T-helper 2 cell treated with Interferon-gamma antibody and Interleukin-4, amounts not matched to agents 100 ng/mL and 5 ng/mL, for 36 hours (primary cell): ENCODE data around the gene RECK. TPM values are rescaled to one million over a fixed set of nuclear protein-coding genes. Genes with fewer than 3 reads are reported as not detected.

ENCODE experiments used
- intact Hi-C: fragments of 100-400 bp; cut with micrococcal nuclease; formaldehyde crosslinking; loops from one replicate; pipeline ENCODE4 v1.15.1; 2023
- total RNA-seq: library from RNA; stranded (reverse); gene quantifications from 2 replicates; pipeline ENCODE4 v1.2.3, GENCODE V29; 2022

RECK gene
- total RNA-seq, 1 donor from 2014 or later: 6.6 TPM

- intact Hi-C loops: no loop called here
These were observed 133.0 kb downstream of the RECK start for GRCh38 chr9:36169708-36170107.

GRCh38 chr9:36170531-36170930 is 133.8 kb downstream of the RECK start:
- intact Hi-C loops: no loop called here

DNA sequence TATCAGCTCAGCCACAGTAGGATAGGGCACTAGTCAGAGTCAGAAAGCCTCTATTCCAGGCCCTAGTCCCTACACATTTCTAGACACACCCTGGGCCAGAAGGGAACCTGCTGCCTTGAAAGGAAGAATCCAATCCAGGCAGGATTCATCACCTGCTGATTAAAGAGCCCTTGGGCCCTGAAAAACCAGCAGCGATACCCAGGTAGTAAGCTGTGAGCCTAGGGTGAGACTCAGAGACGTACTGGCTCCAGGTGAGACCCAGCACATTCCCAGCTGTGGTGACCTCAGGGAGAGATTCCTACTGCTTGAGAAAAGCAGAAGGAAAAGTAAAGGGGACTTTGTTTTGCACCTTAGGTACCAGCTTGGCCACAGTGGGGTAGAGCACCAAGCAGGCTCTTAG is 137.1 kb downstream of the RECK start:
- intact Hi-C loops: no loop called here

Other genes with a start within 250 kb of the RECK start
- 9.6 and 10.2 TPM in 2 replicates for gene NPR2, start 245.3 kb upstream of the RECK start, total RNA-seq
- 0.95 and 1.4 TPM in 2 replicates for gene SPAG8, start 224.7 kb upstream of the RECK start, total RNA-seq
- gene HINT2, start 221.9 kb upstream of the RECK start, total RNA-seq: 55.0 and 55.7 TPM in 2 replicates
- not detected in 2 replicates for gene FAM221B, start 208.2 kb upstream of the RECK start, total RNA-seq
- gene TMEM8B, start 207.7 kb upstream of the RECK start, total RNA-seq: 1.7 and 2.6 TPM in 2 replicates
- gene OR13J1, start 166.5 kb upstream of the RECK start, total RNA-seq: not detected in 2 replicates
- gene HRCT1, start 130.7 kb upstream of the RECK start, total RNA-seq: not detected in 2 replicates
- gene SPAAR, start 127.4 kb upstream of the RECK start, total RNA-seq: not detected in 2 replicates
- not detected in 2 replicates for gene OR2S2, start 78.8 kb upstream of the RECK start, total RNA-seq
- gene GLIPR2, start 99.8 kb downstream of the RECK start, total RNA-seq: 66.3 and 67.7 TPM in 2 replicates
- gene CCIN, start 132.5 kb downstream of the RECK start, total RNA-seq: 0.34 and 0.43 TPM in 2 replicates
- gene CLTA, start 154.0 kb downstream of the RECK start, total RNA-seq: 154 and 165 TPM in 2 replicates
- 18.4 and 19.4 TPM in 2 replicates for gene GNE, start 221.5 kb downstream of the RECK start, total RNA-seq